SK-N-SH (cell line): Measurements from ENCODE around the gene TBX6. TPM values are rescaled to one million over a fixed set of nuclear protein-coding genes. Genes with fewer than 3 reads are reported as not detected.

ENCODE experiments used
- CTCF ChIA-PET: fragments of 300-600, 350-600 bp; formaldehyde crosslinking; extraction: SDS; loops from one replicate; lab custom pipeline; 2021; lab: Yijun Ruan, JAX
- POLR2A ChIA-PET: fragments of 350-600 bp; sonication (Branson Sonifier 250); formaldehyde crosslinking; extraction: SDS; loops from one replicate; lab custom pipeline; 2020; ENCODE audit warnings: antibody characterized with exemption, inconsistent platforms; lab: Yijun Ruan, JAX
- DNase-seq: peaks from one replicate; pipeline ENCODE4 v3.0.0; 2012
- H2AFZ ChIP-seq: fragments of 200-600 bp; sonication (generic); 2 replicates; pipeline ENCODE4 v1.8.1; 2016; ENCODE audit warnings: antibody characterized with exemption, mild to moderate bottlenecking, low read depth
- H3F3A ChIP-seq: fragments of 200-600 bp; sonication (generic); replicated peaks from 2 replicates; pipeline ENCODE3; 2016; ENCODE audit warnings: antibody characterized with exemption, mild to moderate bottlenecking; ENCODE audit not compliant: insufficient read depth
- H3K27ac ChIP-seq, 2 experiments: fragments of 200-500 bp in 1 of 2; fragments of 200-600 bp in 1 of 2; sonication (Bioruptor generic) in 1 of 2; sonication (generic), shearing (Covaris generic) in 1 of 2; 2 replicates each; pipeline versions ENCODE4 v1.5.1 to v1.6.1; 2014 to 2016; ENCODE audit warnings: low read depth in 2 of 2, inconsistent platforms in 1 of 2, low read length in 1 of 2, mild to moderate bottlenecking in 1 of 2, mixed read lengths in 1 of 2
- H3K27me3 ChIP-seq: fragments of 200-600 bp; sonication (generic), shearing (Covaris generic); 2 replicates; pipeline ENCODE4 v1.6.1; 2016; ENCODE audit warnings: mixed run types; ENCODE audit not compliant: insufficient read depth
- H3K36me3 ChIP-seq, 2 experiments: fragments of 200-500 bp in 1 of 2; fragments of 200-600 bp in 1 of 2; sonication (Bioruptor generic) in 1 of 2; sonication (generic) in 1 of 2; replicated peaks in 1 of 2; 2 replicates each; pipeline versions ENCODE3 to v1.5.1; 2014 to 2016; ENCODE audit warnings: low read length in 1 of 2, mild to moderate bottlenecking in 1 of 2; ENCODE audit not compliant: insufficient read depth in 2 of 2, control insufficient read depth in 1 of 2
- H3K4me1 ChIP-seq, 2 experiments: fragments of 200-500 bp in 1 of 2; fragments of 200-600 bp in 1 of 2; sonication (Bioruptor generic) in 1 of 2; sonication (generic), shearing (Covaris generic) in 1 of 2; 2 replicates each; pipeline versions ENCODE4 v1.5.1 to v1.6.1; 2014 to 2016; ENCODE audit warnings: low read depth in 1 of 2, low read length in 1 of 2, mixed run types in 1 of 2; ENCODE audit not compliant: insufficient read depth in 2 of 2, control insufficient read depth in 1 of 2
- H3K4me2 ChIP-seq: fragments of 200-600 bp; sonication (generic), shearing (Covaris generic); 2 replicates; pipeline ENCODE4 v1.6.1; 2017; ENCODE audit warnings: mixed run types
- H3K4me3 ChIP-seq, 2 experiments: fragments of 200-500 bp in 1 of 2; fragments of 200-600 bp in 1 of 2; sonication (Bioruptor generic) in 1 of 2; sonication (generic), shearing (Covaris generic) in 1 of 2; 2 replicates each; pipeline versions ENCODE4 v1.5.1 to v1.8.1; 2014 to 2016; ENCODE audit warnings: low read depth in 2 of 2, inconsistent platforms in 1 of 2, low read length in 1 of 2, mild to moderate bottlenecking in 1 of 2, mixed read lengths in 1 of 2, moderate library complexity in 1 of 2
- H3K79me2 ChIP-seq: fragments of 200-600 bp; sonication (generic); 2 replicates; pipeline ENCODE4 v1.8.1; 2017; ENCODE audit warnings: mild to moderate bottlenecking; ENCODE audit not compliant: insufficient read depth
- H3K9ac ChIP-seq: fragments of 200-600 bp; sonication (generic); 2 replicates; pipeline ENCODE4 v1.6.1; 2017; ENCODE audit warnings: mixed run types
- H3K9me2 ChIP-seq: fragments of 200-600 bp; sonication (generic); 2 replicates; pipeline ENCODE4 v1.6.1; 2017; ENCODE audit warnings: mixed run types
- H3K9me3 ChIP-seq: fragments of 200-600 bp; sonication (generic); 2 replicates; pipeline ENCODE4 v1.6.1; 2017; ENCODE audit warnings: mixed run types, mild to moderate bottlenecking, moderate library complexity
- H4K20me1 ChIP-seq: fragments of 200-600 bp; sonication (generic); 2 replicates; pipeline ENCODE4 v1.6.1; 2017; ENCODE audit warnings: mild to moderate bottlenecking, mixed run types; ENCODE audit not compliant: insufficient read depth
- CHD2 ChIP-seq: fragments of 150-350 bp; IDR thresholded peaks from 2 replicates; pipeline ENCODE4 v1.6.1; 2018; ENCODE audit warnings: low read length; ENCODE audit not compliant: partially characterized antibody
- EP300 ChIP-seq, 2 experiments: IDR thresholded peaks; 2 replicates each; pipeline versions ENCODE4 v1.4.0 to v1.6.1; 2012; ENCODE audit warnings: borderline replicate concordance in 1 of 2, low read depth in 1 of 2, low read length in 1 of 2
- FOSL2 ChIP-seq: IDR thresholded peaks from 2 replicates; pipeline ENCODE4 v1.4.0; 2012; ENCODE audit warnings: low read depth, mild to moderate bottlenecking, moderate library complexity, borderline replicate concordance
- TEAD4 ChIP-seq: IDR thresholded peaks from 2 replicates; pipeline ENCODE4 v1.4.0; 2012; ENCODE audit warnings: mild to moderate bottlenecking, borderline replicate concordance; ENCODE audit not compliant: insufficient read depth
- WGBS: methylation state at CpG from one replicate; pipeline ENCODE4 v1.1.6; 2017; ENCODE audit warnings: low lambda C conversion rate; 5-methylcytosine and 5-hydroxymethylcytosine counted together
- polyA plus RNA-seq, 3 experiments: library from polyadenylated mRNA; depleted of rRNA; stranded (reverse); fragments of >200 nt; gene quantifications; 2 replicates each; pipeline ENCODE4 v1.2.3, GENCODE V29; 2012
- TF ChIP-seq, protein P1 (sequence below): IDR thresholded peaks from 2 replicates; pipeline ENCODE4 v1.6.1; 2012; ENCODE audit warnings: mild to moderate bottlenecking, low read depth, low read length, moderate library complexity
- TF ChIP-seq, protein P2 (sequence below): IDR thresholded peaks from 2 replicates; pipeline ENCODE4 v1.4.0; 2012; ENCODE audit warnings: low read depth
- TF ChIP-seq, protein P3 (sequence below): IDR thresholded peaks from 2 replicates; pipeline ENCODE4 v1.4.0; 2012; ENCODE audit warnings: low read depth, borderline replicate concordance
- TF ChIP-seq, protein P4 (sequence below): IDR thresholded peaks from 2 replicates; pipeline ENCODE4; 2012

Gene TBX6
- polyA plus RNA-seq, 1 of the 3 experiments (the other 2 are of a cell fraction): 0.18 TPM

DNA sequence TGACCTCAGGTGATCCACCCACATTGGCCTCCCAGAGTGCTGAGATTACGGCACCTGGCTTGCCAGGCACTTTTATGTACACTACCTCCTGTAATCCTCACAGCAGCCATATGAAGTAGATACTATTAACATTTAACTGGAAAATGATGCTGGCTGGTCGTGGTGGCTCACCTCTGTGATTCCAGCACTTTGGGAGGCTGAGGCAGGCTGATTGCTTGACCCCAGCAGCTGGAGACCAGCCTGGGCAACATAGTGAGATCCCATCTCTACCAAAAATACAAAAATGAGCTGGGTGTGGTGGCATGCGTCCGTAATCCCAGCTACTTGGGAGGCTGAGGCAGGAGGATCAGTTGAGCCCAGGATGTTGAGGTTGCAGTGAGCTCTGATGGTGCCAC is 33.3 kb upstream of the TBX6 start:
- TF ChIP-seq, protein P1, sequence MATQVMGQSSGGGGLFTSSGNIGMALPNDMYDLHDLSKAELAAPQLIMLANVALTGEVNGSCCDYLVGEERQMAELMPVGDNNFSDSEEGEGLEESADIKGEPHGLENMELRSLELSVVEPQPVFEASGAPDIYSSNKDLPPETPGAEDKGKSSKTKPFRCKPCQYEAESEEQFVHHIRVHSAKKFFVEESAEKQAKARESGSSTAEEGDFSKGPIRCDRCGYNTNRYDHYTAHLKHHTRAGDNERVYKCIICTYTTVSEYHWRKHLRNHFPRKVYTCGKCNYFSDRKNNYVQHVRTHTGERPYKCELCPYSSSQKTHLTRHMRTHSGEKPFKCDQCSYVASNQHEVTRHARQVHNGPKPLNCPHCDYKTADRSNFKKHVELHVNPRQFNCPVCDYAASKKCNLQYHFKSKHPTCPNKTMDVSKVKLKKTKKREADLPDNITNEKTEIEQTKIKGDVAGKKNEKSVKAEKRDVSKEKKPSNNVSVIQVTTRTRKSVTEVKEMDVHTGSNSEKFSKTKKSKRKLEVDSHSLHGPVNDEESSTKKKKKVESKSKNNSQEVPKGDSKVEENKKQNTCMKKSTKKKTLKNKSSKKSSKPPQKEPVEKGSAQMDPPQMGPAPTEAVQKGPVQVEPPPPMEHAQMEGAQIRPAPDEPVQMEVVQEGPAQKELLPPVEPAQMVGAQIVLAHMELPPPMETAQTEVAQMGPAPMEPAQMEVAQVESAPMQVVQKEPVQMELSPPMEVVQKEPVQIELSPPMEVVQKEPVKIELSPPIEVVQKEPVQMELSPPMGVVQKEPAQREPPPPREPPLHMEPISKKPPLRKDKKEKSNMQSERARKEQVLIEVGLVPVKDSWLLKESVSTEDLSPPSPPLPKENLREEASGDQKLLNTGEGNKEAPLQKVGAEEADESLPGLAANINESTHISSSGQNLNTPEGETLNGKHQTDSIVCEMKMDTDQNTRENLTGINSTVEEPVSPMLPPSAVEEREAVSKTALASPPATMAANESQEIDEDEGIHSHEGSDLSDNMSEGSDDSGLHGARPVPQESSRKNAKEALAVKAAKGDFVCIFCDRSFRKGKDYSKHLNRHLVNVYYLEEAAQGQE: no peak
- TF ChIP-seq, protein P2, sequence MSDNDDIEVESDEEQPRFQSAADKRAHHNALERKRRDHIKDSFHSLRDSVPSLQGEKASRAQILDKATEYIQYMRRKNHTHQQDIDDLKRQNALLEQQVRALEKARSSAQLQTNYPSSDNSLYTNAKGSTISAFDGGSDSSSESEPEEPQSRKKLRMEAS: no peak
- TF ChIP-seq, protein P3, sequence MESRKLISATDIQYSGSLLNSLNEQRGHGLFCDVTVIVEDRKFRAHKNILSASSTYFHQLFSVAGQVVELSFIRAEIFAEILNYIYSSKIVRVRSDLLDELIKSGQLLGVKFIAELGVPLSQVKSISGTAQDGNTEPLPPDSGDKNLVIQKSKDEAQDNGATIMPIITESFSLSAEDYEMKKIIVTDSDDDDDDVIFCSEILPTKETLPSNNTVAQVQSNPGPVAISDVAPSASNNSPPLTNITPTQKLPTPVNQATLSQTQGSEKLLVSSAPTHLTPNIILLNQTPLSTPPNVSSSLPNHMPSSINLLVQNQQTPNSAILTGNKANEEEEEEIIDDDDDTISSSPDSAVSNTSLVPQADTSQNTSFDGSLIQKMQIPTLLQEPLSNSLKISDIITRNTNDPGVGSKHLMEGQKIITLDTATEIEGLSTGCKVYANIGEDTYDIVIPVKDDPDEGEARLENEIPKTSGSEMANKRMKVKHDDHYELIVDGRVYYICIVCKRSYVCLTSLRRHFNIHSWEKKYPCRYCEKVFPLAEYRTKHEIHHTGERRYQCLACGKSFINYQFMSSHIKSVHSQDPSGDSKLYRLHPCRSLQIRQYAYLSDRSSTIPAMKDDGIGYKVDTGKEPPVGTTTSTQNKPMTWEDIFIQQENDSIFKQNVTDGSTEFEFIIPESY: no peak
- no peak for TF ChIP-seq CHD2
- no peak for TF ChIP-seq EP300 (IDR thresholded peaks at IDR 0.05; ENCODE audit: borderline replicate concordance in 1 of 2, low read depth in 1 of 2, low read length in 1 of 2)
- TF ChIP-seq TEAD4: no peak
- no peak for TF ChIP-seq FOSL2
- TF ChIP-seq, protein P4, sequence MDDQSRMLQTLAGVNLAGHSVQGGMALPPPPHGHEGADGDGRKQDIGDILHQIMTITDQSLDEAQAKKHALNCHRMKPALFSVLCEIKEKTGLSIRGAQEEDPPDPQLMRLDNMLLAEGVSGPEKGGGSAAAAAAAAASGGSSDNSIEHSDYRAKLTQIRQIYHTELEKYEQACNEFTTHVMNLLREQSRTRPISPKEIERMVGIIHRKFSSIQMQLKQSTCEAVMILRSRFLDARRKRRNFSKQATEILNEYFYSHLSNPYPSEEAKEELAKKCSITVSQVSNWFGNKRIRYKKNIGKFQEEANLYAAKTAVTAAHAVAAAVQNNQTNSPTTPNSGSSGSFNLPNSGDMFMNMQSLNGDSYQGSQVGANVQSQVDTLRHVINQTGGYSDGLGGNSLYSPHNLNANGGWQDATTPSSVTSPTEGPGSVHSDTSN: no peak
- no peak for DNase-seq

More for the DNA sequence above, 33.3 kb upstream of the TBX6 start:
- Histone ChIP-seq H3K9me2 (no peaks in the 10 kb centered on the region), H3K9me3 (no peaks in the 10 kb centered on the region), H3K4me3 (no peak overlapping the region), H4K20me1 (no peaks in the 10 kb centered on the region), H2AFZ (no peak overlapping the region), H3K9ac (no peak overlapping the region), H3K36me3 (no peaks in the 10 kb centered on the region), H3K27me3 (no peaks in the 10 kb centered on the region), H3K79me2 (no peaks in the 10 kb centered on the region), H3F3A (peaks cover 14% of the 10 kb centered on the region), H3K4me2 (no peak overlapping the region), H3K4me1 (peaks cover 9 to 11% of the 10 kb centered on the region in 2 experiments; a peak in 3 of 4 replicates), H3K27ac (no peak overlapping the region)
- ChIA-PET CTCF (interaction anchor here (1.0 to 2.8 kb wide), 3 partner anchors 9 to 33 kb away, joined by 4 to 11 read pairs (median 9); partner anchors contain the start of gene TBX6), POLR2A (no interaction called here)
- WGBS: 91% methylated on average over 4 of the region's 4 CpGs
